HepG2 (cell line): ENCODE measurements around the gene CD164L2. TPM values are rescaled to one million over a fixed set of nuclear protein-coding genes. Genes with fewer than 3 reads are reported as not detected.

Source experiments
- ATAC-seq: fragments of 200-7000 bp; cut with Tn5 transposase; 3 replicates; pipeline ENCODE4 v1.9.1; 2020; ENCODE audit warnings: mild to moderate bottlenecking, moderate library complexity
- BruUV-seq: library from RNA; stranded (reverse); fragments of 400-500 nt; replicated peaks from 2 replicates; lab custom pipeline; 2021; lab: Mats Ljungman, UMichigan
- CTCF ChIA-PET: fragments of 300-600 bp; formaldehyde crosslinking; extraction: SDS; loops from one replicate; lab custom pipeline; 2021; ENCODE audit warnings: low total read pairs, inconsistent platforms, low intra/inter-chr PET ratio; lab: Yijun Ruan, JAX
- POLR2A ChIA-PET: fragments of 350-600 bp; sonication (Branson Sonifier 250); formaldehyde crosslinking; loops from one replicate; lab custom pipeline; 2020; ENCODE audit warnings: antibody characterized with exemption, inconsistent platforms; lab: Yijun Ruan, JAX
- DNase-seq: peaks from one replicate; pipeline ENCODE4 v3.0.0-alpha.2; 2015; ENCODE audit warnings: low spot score
- FAIRE-seq: peaks from 3 replicates; lab custom pipeline; 2011; peaks lifted over from hg19 to GRCh38; lab: Jason Lieb, UNC
- H2AFZ ChIP-seq: one replicate; pipeline ENCODE4 v1.6.1; 2011; ENCODE audit warnings: low read length, inconsistent platforms
- H3K27ac ChIP-seq: fragments of 300-600 bp; 3 replicates; pipeline ENCODE4 v1.8.0; 2011; ENCODE audit warnings: mixed run types, mild to moderate bottlenecking, mixed read lengths, low read length, inconsistent platforms; ENCODE audit not compliant: insufficient read depth; ENCODE audit errors: extremely low read length
- H3K27me3 ChIP-seq, 2 experiments: fragments of 200-600 bp in 1 of 2; 2 replicates in 1 of 2; 3 replicates in 1 of 2; pipeline versions ENCODE4 v1.6.0 to v1.8.0; 2011; ENCODE audit warnings: low read length in 2 of 2, mild to moderate bottlenecking in 2 of 2, moderate library complexity in 2 of 2, inconsistent platforms in 1 of 2; ENCODE audit not compliant: insufficient read depth in 2 of 2, control insufficient read depth in 1 of 2
- H3K36me3 ChIP-seq, 2 experiments: fragments of 200-600 bp in 1 of 2; replicated peaks in 1 of 2; 2 replicates in 1 of 2; 3 replicates in 1 of 2; pipeline versions ENCODE4 v1.5.1 to v1.8.0; 2011; ENCODE audit warnings: low read length in 2 of 2, inconsistent platforms in 1 of 2; ENCODE audit not compliant: insufficient read depth in 2 of 2, control insufficient read depth in 1 of 2
- H3K4me1 ChIP-seq: 2 replicates; pipeline ENCODE4 v1.5.1; 2012; ENCODE audit warnings: low read length, inconsistent platforms; ENCODE audit not compliant: insufficient read depth
- H3K4me2 ChIP-seq: 2 replicates; pipeline ENCODE4 v1.6.0; 2011; ENCODE audit warnings: low read depth, low read length, inconsistent platforms
- H3K4me3 ChIP-seq, 3 experiments: fragments of 200-600 bp in 1 of 3; sonication (generic), shearing (Covaris generic) in 1 of 3; replicated peaks in 1 of 3; 2 replicates each; pipeline ENCODE4 v1.5.1; 2011 to 2016; ENCODE audit warnings: low read length in 3 of 3, inconsistent platforms in 2 of 3, low read depth in 2 of 3, mild to moderate bottlenecking in 2 of 3, control low read depth in 1 of 3, mixed read lengths in 1 of 3; ENCODE audit not compliant: insufficient read depth in 1 of 3
- H3K79me2 ChIP-seq: one replicate; pipeline ENCODE4 v1.6.1; 2011; ENCODE audit warnings: low read length, inconsistent platforms; ENCODE audit not compliant: insufficient read depth
- H3K9ac ChIP-seq: 2 replicates; pipeline ENCODE4 v1.6.0; 2011; ENCODE audit warnings: mild to moderate bottlenecking, low read depth, low read length, inconsistent platforms; ENCODE audit not compliant: insufficient read depth
- H3K9me3 ChIP-seq: 2 replicates; pipeline ENCODE4 v1.5.1; 2012; ENCODE audit warnings: mild to moderate bottlenecking, low read length
- H4K20me1 ChIP-seq: 2 replicates; pipeline ENCODE4 v1.6.0; 2011; ENCODE audit warnings: inconsistent platforms, mild to moderate bottlenecking, low read length, moderate library complexity; ENCODE audit not compliant: insufficient read depth
- BORCS8-MEF2B ChIP-seq: sonication (generic); formaldehyde crosslinking; IDR thresholded peaks from 2 replicates; pipeline ENCODE4 v1.8.0; 2022; ENCODE audit warnings: mild to moderate bottlenecking, missing genetic modification reagents
- CAMTA2 ChIP-seq: sonication (generic); formaldehyde crosslinking; IDR thresholded peaks from 2 replicates; pipeline ENCODE4 v1.4.0; 2020; ENCODE audit warnings: mild to moderate bottlenecking, missing genetic modification reagents, borderline replicate concordance
- MAFF ChIP-seq: IDR thresholded peaks from 2 replicates; pipeline ENCODE4 v1.6.1; 2011; ENCODE audit warnings: low read depth, low read length, improper control_type of control experiment
- MAFK ChIP-seq, 2 experiments: IDR thresholded peaks in 1 of 2; conservative IDR thresholded peaks in 1 of 2; 2 replicates each; pipeline ENCODE4 v1.6.1; 2011; ENCODE audit warnings: improper control_type of control experiment in 2 of 2, low read length in 2 of 2
- SOX13 ChIP-seq, 3 experiments: fragments of 450-650 bp in 1 of 3; sonication (generic) in 1 of 3; formaldehyde crosslinking in 1 of 3; IDR thresholded peaks in 2 of 3; conservative IDR thresholded peaks in 1 of 3; 2 replicates each; pipeline versions ENCODE4 v1.5.0 to v1.6.1; 2016 to 2020; ENCODE audit warnings: antibody characterized with exemption in 1 of 3, mild to moderate bottlenecking in 1 of 3, missing compliant biosample characterization in 1 of 3, missing genetic modification reagents in 1 of 3, moderate library complexity in 1 of 3
- SSRP1 ChIP-seq: IDR thresholded peaks from 2 replicates; pipeline ENCODE4 v1.6.1; 2016; ENCODE audit warnings: control low read depth
- TARDBP ChIP-seq: sonication (generic); formaldehyde crosslinking; IDR thresholded peaks from 2 replicates; pipeline ENCODE4 v1.8.0; 2022; ENCODE audit warnings: mild to moderate bottlenecking, missing genetic modification reagents
- TBP ChIP-seq: sonication (generic); formaldehyde crosslinking; IDR thresholded peaks from 2 replicates; pipeline ENCODE4 v1.5.0; 2020; ENCODE audit warnings: missing genetic modification reagents
- ZBTB7B ChIP-seq: sonication (generic); formaldehyde crosslinking; IDR thresholded peaks from 2 replicates; pipeline ENCODE4 v1.4.0; 2020; ENCODE audit warnings: missing genetic modification reagents
- ZNF12 ChIP-seq: sonication (generic); formaldehyde crosslinking; IDR thresholded peaks from 2 replicates; pipeline ENCODE4 v1.5.0; 2020; ENCODE audit warnings: missing genetic modification reagents
- ZNF251 ChIP-seq: sonication (generic); formaldehyde crosslinking; IDR thresholded peaks from 2 replicates; pipeline ENCODE4 v1.9.0; 2021; ENCODE audit warnings: mild to moderate bottlenecking, missing genetic modification reagents
- WGBS: methylation state at CpG from one replicate; pipeline ENCODE4 v1.1.6; 2017; ENCODE audit warnings: low lambda C conversion rate; 5-methylcytosine and 5-hydroxymethylcytosine counted together
- in situ Hi-C: cut with HindIII; loops from 2 replicates; pipeline ENCODE4 v1.10.0; 2017; ENCODE audit warnings: low pct_unique_long_range_greater_than_20kb; ENCODE audit not compliant: extremely low pct_ligation_motif_present
- intact Hi-C: fragments of 100-400 bp; cut with micrococcal nuclease; formaldehyde crosslinking; loops from one replicate; pipeline ENCODE4 v1.10.0; 2022; ENCODE audit not compliant: unreplicated experiment
- polyA plus RNA-seq, 8 experiments: library from polyadenylated mRNA; depleted of rRNA in 3 of 8; stranded (reverse) in 7 of 8; unstranded in 1 of 8; fragments of >200 nt; fragmentation: Illumina TruSeq in 4 of 8; extraction: Trizol in 4 of 8; gene quantifications; 2 replicates each; pipeline versions ENCODE4 v1.2.1 to v1.2.3, GENCODE V29; 2011 to 2016; ENCODE audit warnings: low read depth in 4 of 8, missing spikeins in 1 of 8, mixed read lengths in 1 of 8; ENCODE audit not compliant: insufficient read depth in 1 of 8
- total RNA-seq, 5 experiments: library from RNA; depleted of rRNA; stranded (reverse); fragments of >200 nt; fragmentation: Illumina TruSeq; extraction: Trizol; gene quantifications; 2 replicates each; pipeline ENCODE4 v1.2.3, GENCODE V29; 2016; ENCODE audit warnings: low read depth in 1 of 5
- TF ChIP-seq, protein P1 (sequence below): sonication (generic); formaldehyde crosslinking; IDR thresholded peaks from 2 replicates; pipeline ENCODE4 v1.8.1; 2023; ENCODE audit warnings: mild to moderate bottlenecking, missing genetic modification reagents
- TF ChIP-seq, protein P2 (sequence below): sonication (generic); formaldehyde crosslinking; IDR thresholded peaks from 2 replicates; pipeline ENCODE4 v1.4.0; 2020; ENCODE audit warnings: missing genetic modification reagents
- TF ChIP-seq, protein P3 (sequence below): sonication (generic); formaldehyde crosslinking; IDR thresholded peaks from 2 replicates; pipeline ENCODE4 v1.5.0; 2020; ENCODE audit warnings: mild to moderate bottlenecking, missing genetic modification reagents

Gene CD164L2
- total and polyA plus RNA-seq, 2 of the 13 experiments (the other 11 are each of a cell fraction or from before 2014, with no cell fraction given), result not detected

DNA sequence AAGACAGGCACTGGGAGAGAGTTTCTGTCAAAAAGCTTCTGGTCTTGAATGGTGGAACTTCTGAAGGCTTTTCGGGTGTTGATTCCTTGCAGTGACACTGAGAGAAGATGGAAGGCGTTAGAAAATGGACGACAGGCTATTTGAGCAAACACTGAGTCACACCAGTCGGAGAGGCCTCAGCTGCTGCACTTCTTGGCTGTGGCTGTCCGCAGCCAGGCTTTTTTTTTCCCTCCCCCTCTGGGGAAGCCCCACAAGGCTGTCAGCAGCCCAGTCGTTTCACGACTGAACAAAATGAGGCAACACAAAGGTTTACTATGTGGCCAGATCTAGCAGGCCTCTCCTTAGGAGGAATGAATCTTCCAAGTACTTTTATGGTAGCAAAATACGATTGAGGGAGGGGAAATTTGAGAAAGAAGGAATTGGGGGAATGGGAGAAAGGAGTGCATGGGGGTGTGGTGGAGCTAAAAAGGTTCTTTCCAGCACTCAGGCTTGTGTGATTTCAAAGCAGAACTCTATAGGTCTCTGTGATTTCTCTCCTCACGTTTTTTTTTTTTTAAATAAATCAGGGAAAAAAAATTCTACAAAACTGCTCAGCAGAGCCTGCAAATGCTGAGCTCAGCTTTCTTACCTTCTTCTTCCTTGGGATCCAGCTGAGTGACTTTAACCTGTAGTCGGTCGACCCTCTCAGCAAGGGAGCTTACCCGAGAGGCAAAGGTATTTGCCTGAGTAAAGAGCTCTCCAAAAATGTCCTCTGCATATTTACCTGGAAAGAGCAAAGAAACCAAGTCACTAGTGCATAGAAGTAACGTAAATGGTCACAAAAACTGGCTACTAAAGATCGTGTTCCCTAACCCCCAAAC, 35.4 kb upstream of the CD164L2 start:
- DNase-seq (no peak), FAIRE-seq (no peak), ATAC-seq (no peak)
- Histone ChIP-seq H3K27ac (no peak overlapping the region), H3K4me2 (no peak overlapping the region), H3K9me3 (no peaks in the 10 kb centered on the region), H4K20me1 (no peaks in the 10 kb centered on the region), H3K4me3 (no peak overlapping the region), H3K27me3 (no peaks in the 10 kb centered on the region), H3K36me3 (peaks cover 20 to 62% of the 10 kb centered on the region in 2 experiments), H3K79me2 (peaks cover 5% of the 10 kb centered on the region), H3K9ac (no peak overlapping the region), H3K4me1 (no peaks in the 10 kb centered on the region), H2AFZ (no peak overlapping the region)
- ChIA-PET CTCF (no interaction called here), POLR2A (no interaction called here)
- BruUV-seq, result no TSS peak
- intact Hi-C loops, result loop anchor here (5.0 kb wide), 1 partner anchor 74 kb away; the partner anchor contains the start of gene WASF2
- in situ Hi-C loops, result no loop called here
- 84% methylated on average over 14 of the region's 14 CpGs for WGBS
- TF ChIP-seq ZNF12 (CRISPR knock-in tag) (no peak), MAFK (conservative IDR thresholded peaks at IDR 0.05 in 1 of 2, IDR thresholded peaks at IDR 0.05 in 1 of 2; ENCODE audit: low read length in 2 of 2) (peak; percentile 62 to 77), MAFF (peak; percentile 52), BORCS8-MEF2B (CRISPR knock-in tag) (no peak)

DNA sequence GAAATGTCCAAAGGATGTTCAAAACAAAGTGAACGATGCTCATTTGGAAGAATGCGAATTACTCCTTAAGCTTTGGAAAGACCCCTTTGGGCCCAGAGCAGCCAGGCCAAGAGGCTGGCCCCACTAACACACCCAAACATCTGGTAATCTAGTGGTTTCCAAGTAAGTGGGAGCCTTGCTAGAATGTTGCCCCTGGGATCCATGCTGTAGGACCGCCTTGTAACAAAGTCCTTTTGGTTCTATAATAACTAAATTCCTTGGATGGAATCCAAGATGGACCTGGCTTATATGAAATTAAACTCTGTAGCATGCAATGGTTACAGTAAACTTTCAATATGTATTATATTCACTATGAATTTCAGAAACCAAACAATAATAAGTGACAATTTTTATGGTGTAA, 34.6 kb upstream of the CD164L2 start:
- WGBS, result 92% methylated on average over 2 of the region's 3 CpGs
- in situ Hi-C loops (no loop called here), intact Hi-C loops (loop anchor here (5.0 kb wide), 1 partner anchor 75 kb away; the partner anchor contains the start of gene WASF2)

More for the DNA sequence above, 34.6 kb upstream of the CD164L2 start:
- Histone ChIP-seq H3K4me2 (no peak overlapping the region), H3K27ac (no peak overlapping the region), H3K79me2 (peaks cover 5% of the 10 kb centered on the region), H3K4me3 (no peak overlapping the region), H3K36me3 (peaks cover 25 to 69% of the 10 kb centered on the region in 2 experiments), H3K9me3 (no peaks in the 10 kb centered on the region), H3K27me3 (no peaks in the 10 kb centered on the region), H3K4me1 (no peaks in the 10 kb centered on the region), H2AFZ (no peak overlapping the region), H3K9ac (no peak overlapping the region), H4K20me1 (no peaks in the 10 kb centered on the region)
- BruUV-seq, result no TSS peak
- DNase-seq, result no peak
- TF ChIP-seq, protein P1, sequence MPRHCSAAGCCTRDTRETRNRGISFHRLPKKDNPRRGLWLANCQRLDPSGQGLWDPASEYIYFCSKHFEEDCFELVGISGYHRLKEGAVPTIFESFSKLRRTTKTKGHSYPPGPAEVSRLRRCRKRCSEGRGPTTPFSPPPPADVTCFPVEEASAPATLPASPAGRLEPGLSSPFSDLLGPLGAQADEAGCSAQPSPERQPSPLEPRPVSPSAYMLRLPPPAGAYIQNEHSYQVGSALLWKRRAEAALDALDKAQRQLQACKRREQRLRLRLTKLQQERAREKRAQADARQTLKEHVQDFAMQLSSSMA (CRISPR knock-in tag), result no peak
- no peak for TF ChIP-seq ZBTB7B
- no peak for TF ChIP-seq ZNF251 (CRISPR knock-in tag)
- TF ChIP-seq TARDBP (CRISPR knock-in tag), result no peak
- TF ChIP-seq, protein P2, sequence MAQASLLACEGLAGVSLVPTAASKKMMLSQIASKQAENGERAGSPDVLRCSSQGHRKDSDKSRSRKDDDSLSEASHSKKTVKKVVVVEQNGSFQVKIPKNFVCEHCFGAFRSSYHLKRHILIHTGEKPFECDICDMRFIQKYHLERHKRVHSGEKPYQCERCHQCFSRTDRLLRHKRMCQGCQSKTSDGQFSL (CRISPR knock-in tag), result no peak
- TF ChIP-seq, protein P3, sequence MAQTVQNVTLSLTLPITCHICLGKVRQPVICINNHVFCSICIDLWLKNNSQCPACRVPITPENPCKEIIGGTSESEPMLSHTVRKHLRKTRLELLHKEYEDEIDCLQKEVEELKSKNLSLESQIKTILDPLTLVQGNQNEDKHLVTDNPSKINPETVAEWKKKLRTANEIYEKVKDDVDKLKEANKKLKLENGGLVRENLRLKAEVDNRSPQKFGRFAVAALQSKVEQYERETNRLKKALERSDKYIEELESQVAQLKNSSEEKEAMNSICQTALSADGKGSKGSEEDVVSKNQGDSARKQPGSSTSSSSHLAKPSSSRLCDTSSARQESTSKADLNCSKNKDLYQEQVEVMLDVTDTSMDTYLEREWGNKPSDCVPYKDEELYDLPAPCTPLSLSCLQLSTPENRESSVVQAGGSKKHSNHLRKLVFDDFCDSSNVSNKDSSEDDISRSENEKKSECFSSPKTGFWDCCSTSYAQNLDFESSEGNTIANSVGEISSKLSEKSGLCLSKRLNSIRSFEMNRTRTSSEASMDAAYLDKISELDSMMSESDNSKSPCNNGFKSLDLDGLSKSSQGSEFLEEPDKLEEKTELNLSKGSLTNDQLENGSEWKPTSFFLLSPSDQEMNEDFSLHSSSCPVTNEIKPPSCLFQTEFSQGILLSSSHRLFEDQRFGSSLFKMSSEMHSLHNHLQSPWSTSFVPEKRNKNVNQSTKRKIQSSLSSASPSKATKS, result no peak
- TF ChIP-seq SSRP1 (CRISPR knock-in tag), result no peak
- no peak for TF ChIP-seq TBP (CRISPR knock-in tag)
- TF ChIP-seq CAMTA2, result no peak
- no peak for TF ChIP-seq SOX13 (IDR thresholded peaks at IDR 0.05)
- no peak for TF ChIP-seq SOX13 (CRISPR knock-in tag; conservative IDR thresholded peaks at IDR 0.05 in 1 of 2, IDR thresholded peaks at IDR 0.05 in 1 of 2)
- POLR2A ChIA-PET, result no interaction called here
- CTCF ChIA-PET, result interaction anchor here (3.2 kb wide), 1 partner anchor 189 kb away, joined by 31 read pairs; no protein-coding TSS in a partner anchor
- no peak for ATAC-seq
- FAIRE-seq, result no peak
